Ectodermal cell (in vitro differentiated cells): ENCODE measurements around the gene CAMK2D.

Experiments
- H3K27ac ChIP-seq: 2 replicates; pipeline ENCODE4 v1.7.0; 2013; ENCODE audit warnings: mild to moderate bottlenecking, low read depth, low read length; ENCODE audit not compliant: insufficient read depth, poor library complexity, severe bottlenecking
- H3K27me3 ChIP-seq: 2 replicates; pipeline ENCODE4 v1.7.0; 2013; ENCODE audit warnings: mild to moderate bottlenecking, low read length; ENCODE audit not compliant: insufficient read depth, control insufficient read depth, poor library complexity, severe bottlenecking
- H3K36me3 ChIP-seq: one replicate; pipeline ENCODE4 v1.7.0; 2013; ENCODE audit warnings: low read length; ENCODE audit not compliant: control insufficient read depth, insufficient read depth
- H3K4me1 ChIP-seq: one replicate; pipeline ENCODE4 v1.7.0; 2013; ENCODE audit warnings: low read length; ENCODE audit not compliant: control insufficient read depth, insufficient read depth
- H3K4me3 ChIP-seq: 2 replicates; pipeline ENCODE4 v1.7.0; 2013; ENCODE audit warnings: low read depth, low read length, control low read depth; ENCODE audit not compliant: insufficient read depth
- H3K9me3 ChIP-seq: 2 replicates; pipeline ENCODE4 v1.7.0; 2013; ENCODE audit warnings: mild to moderate bottlenecking, low read length, moderate library complexity; ENCODE audit not compliant: control insufficient read depth
- WGBS, 2 experiments: methylation state at CpG; one replicate each; pipeline ENCODE4 v1.1.7; 2013; ENCODE audit warnings: missing lambda C conversion rate in 2 of 2; 5-methylcytosine and 5-hydroxymethylcytosine counted together

CAMK2D gene

DNA sequence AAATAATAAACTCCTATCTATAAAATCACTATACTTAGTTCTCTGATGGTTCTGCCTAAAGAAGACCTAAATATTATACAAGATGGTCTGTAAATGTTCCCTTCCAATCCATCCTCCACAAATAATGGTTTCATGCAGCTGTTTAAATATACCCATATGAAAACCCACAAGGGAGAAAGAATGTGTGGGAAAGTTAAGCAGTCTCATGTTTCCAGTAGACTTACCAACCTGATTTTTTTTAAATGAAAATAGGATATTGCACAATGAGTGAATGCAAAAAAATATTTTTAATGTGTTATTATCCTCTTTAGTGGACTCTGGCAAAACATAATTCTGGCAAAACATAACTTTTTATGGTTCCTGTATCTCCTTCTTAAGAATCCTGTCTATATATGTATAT lies 23.3 kb downstream of the CAMK2D start:
- no peaks in the 10 kb centered on the region for H3K36me3 ChIP-seq
- H3K4me3 ChIP-seq = no peak overlapping the region
- H3K27me3 ChIP-seq = no peaks in the 10 kb centered on the region
- no peak overlapping the region for H3K27ac ChIP-seq
- no peaks in the 10 kb centered on the region for H3K4me1 ChIP-seq
- H3K9me3 ChIP-seq = no peaks in the 10 kb centered on the region

DNA sequence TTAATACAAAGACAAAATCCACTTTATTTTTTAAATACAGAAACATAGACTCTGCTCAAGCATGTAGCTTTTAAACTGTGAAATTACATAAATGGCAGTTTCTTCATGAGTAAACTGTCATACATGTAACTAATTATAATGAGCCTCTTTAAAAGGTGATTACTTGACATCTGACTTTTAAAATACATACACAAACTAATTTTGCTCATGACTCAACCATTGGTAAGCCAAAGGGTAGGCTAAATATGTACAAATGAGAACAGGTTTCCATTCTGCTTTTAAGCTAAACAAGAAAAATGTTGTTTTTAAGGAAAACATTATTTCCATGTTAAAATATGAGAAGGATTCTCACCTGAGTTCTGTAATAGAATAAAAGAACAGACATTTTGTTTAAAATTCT lies 27.9 kb downstream of the CAMK2D start:
- Histone ChIP-seq H3K36me3 (no peaks in the 10 kb centered on the region), H3K9me3 (no peaks in the 10 kb centered on the region), H3K4me3 (no peak overlapping the region), H3K27ac (no peak overlapping the region), H3K4me1 (no peaks in the 10 kb centered on the region), H3K27me3 (no peaks in the 10 kb centered on the region)

DNA sequence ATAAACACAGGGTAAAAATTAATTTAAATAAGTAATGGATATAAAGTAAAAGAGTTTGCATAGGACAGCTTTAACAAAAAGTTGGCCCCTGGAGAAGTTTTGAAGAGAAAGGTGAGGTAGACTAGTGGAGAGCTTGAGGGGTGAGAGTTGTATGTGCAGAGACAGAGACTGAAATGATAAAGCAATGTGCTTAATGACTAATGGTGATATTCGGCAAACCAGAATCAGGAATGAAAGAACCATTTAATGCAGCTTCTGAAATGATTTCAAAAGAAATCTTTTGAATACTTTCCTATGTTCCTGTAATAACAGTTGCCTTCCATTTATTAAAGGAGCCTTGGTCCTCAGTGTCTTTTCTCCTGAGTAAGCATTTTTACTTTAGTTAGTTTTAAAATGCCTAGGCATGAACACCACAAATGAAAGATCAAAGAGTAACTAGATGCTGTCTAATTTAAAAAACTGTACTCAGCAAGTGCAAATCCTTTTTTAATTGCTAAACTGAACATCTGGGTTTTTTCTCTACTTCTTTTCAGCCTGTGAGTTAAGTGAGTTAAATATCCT lies 28.5 kb downstream of the CAMK2D start:
- no peaks in the 10 kb centered on the region for H3K36me3 ChIP-seq
- H3K27ac ChIP-seq = no peak overlapping the region
- 96 to 100% methylated on average over 1 of the region's 1 CpG for WGBS, 2 experiments
- no peaks in the 10 kb centered on the region for H3K9me3 ChIP-seq
- no peaks in the 10 kb centered on the region for H3K27me3 ChIP-seq
- no peaks in the 10 kb centered on the region for H3K4me1 ChIP-seq
- H3K4me3 ChIP-seq = no peak overlapping the region

DNA sequence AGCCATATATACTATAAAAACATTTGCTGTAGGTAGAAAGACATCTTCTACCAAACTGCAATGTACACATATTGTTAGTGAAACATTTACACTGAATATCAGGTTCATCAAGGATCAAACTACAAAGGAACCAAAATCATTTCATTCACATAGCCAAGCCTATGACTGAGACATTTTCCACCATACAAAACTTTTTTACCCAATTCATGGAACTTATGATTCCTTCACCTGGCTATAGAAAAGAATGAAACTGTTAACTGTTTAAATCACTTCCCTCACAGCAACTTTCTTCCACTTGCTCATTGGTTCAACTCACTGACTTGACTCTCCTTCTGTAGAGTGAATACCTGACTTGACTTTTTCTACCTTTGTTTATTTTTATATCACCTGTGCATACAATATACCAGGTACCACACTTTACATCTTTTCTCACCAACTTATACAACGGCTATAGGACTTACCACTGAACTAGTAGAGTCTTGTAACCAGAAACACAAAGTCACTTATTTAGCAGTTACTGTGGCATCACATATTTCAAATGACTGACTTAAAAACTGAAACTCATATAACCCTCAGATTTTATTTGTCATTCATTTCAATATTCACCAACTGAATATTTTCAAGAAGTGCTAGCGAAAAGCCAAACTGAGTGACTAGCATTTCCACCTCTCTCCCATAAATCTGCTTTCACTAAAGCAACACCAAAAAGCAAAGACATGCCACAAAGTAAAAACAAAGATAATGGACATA lies 30.9 kb downstream of the CAMK2D start:
- Histone ChIP-seq H3K27me3 (no peaks in the 10 kb centered on the region), H3K9me3 (no peaks in the 10 kb centered on the region), H3K4me1 (no peaks in the 10 kb centered on the region), H3K36me3 (no peaks in the 10 kb centered on the region), H3K4me3 (no peak overlapping the region), H3K27ac (no peak overlapping the region)
- WGBS, 2 experiments = 94 to 99% methylated on average over 2 of the region's 2 CpGs

DNA sequence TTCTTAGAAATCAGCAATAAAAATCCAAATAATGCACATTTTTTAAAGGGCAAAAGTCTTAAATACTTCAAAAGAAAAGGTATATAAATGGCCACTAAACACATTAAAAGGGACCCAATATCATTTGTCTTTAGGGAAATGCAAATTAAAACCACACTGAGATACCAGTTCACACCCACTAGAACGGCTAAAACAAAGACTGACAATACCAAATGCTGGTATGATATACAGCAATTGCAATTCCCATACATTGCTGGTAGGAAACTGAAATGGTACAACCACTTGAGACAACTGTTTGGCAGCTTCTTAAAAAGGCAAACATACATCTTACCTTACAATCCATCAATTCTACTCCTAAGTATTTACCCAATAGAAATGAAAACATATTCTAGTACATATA lies 33.7 kb downstream of the CAMK2D start:
- no peaks in the 10 kb centered on the region for H3K4me1 ChIP-seq
- no peak overlapping the region for H3K27ac ChIP-seq
- no peaks in the 10 kb centered on the region for H3K9me3 ChIP-seq
- 93% methylated on average over 1 of the region's 1 CpG for WGBS, 2 experiments
- no peak overlapping the region for H3K4me3 ChIP-seq
- H3K27me3 ChIP-seq = no peaks in the 10 kb centered on the region
- no peaks in the 10 kb centered on the region for H3K36me3 ChIP-seq

DNA sequence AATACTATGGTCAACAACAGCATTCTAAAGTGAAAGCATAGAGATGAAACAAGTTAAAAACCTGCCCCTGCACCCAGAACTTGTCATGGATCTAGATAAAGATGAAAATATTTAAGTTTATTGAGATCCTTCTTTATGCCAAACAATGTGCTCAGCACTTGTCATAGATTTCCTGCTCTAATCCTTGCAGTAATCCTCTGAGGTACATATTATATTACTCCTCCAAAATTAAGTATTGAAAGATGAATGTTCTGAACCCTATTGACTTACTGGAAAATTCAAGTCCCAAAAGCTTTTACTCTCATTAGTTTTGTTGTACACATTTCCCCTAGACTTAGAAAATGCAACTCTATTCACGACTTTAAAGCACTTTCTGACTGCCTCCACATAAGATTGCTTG lies 35.6 kb downstream of the CAMK2D start:
- Histone ChIP-seq H3K4me1 (no peaks in the 10 kb centered on the region), H3K4me3 (no peak overlapping the region)
- 86 to 92% methylated on average over 1 of the region's 1 CpG for WGBS, 2 experiments

DNA sequence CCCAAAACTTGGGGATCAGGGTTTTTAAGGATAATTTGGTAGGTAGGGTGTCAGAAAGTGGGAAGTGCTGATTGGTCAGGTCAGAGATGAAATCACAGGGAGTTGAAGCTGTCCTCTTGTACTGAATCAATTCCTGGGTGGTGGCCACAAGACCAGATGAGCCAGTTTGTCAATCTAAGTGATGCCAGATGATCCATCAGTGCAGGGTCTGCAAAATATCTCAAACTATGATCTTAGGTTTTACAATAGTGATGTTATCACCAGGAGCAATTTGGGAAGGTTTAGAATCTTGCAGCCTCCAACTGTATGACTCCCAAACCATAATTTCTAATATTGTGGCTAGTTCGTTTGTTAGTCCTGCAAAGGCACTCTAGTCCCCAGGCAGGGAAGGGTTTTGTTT lies 43.3 kb downstream of the CAMK2D start:
- H3K36me3 ChIP-seq = no peaks in the 10 kb centered on the region
- H3K4me1 ChIP-seq = no peaks in the 10 kb centered on the region
- H3K27ac ChIP-seq = no peak overlapping the region
- WGBS, 2 experiments = 80% methylated on average over 1 of the region's 1 CpG; no CpG with 5 or more reads in 1 of the 2 experiments
- no peaks in the 10 kb centered on the region for H3K9me3 ChIP-seq
- H3K4me3 ChIP-seq = no peak overlapping the region
- no peaks in the 10 kb centered on the region for H3K27me3 ChIP-seq

More for the DNA sequence above, 35.6 kb downstream of the CAMK2D start:
- Histone ChIP-seq H3K9me3 (no peaks in the 10 kb centered on the region), H3K27me3 (no peaks in the 10 kb centered on the region), H3K27ac (no peak overlapping the region), H3K36me3 (no peaks in the 10 kb centered on the region)

DNA sequence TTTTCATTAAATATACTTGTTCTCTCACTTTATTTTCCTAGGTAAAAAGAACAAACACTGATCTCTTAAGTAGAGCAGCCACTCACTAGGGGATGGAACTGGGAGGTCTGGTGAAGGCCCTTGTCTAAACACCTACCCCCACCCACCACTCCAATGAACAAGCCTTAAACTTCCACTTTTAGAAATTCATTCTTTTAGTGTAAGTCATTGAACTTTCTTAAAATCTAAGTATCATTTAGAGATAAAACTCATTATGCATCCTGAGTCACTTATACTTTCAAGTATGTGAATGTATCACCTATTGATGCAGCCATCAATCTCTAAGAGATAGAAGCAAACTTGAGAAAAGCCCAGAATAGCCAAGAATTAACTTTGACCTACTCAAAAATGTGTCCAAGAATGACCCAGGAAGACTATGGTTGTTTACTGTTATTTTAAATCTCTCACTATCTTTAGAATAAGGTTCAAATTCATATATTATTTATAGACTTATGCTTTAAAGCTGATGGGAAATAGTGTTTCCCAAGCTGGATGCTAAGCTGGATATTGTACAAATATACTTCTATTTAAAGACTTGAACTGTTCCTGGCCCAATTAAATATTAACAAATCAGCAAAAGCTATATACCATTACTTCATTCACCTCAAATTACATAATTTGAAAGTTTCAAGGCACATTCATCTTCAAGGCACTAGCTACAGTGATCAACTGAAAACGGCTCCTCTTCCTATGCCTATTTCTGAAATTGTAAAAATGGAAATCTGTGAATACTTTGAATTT lies 49.5 kb downstream of the CAMK2D start:
- H3K4me1 ChIP-seq = no peaks in the 10 kb centered on the region
- H3K4me3 ChIP-seq = no peak overlapping the region
- H3K36me3 ChIP-seq = no peaks in the 10 kb centered on the region
- H3K27me3 ChIP-seq = no peaks in the 10 kb centered on the region
- 88% methylated on average over 1 of the region's 1 CpG; no CpG with 5 or more reads in 1 of the 2 experiments for WGBS, 2 experiments
- no peaks in the 10 kb centered on the region for H3K9me3 ChIP-seq
- H3K27ac ChIP-seq = no peak overlapping the region

DNA sequence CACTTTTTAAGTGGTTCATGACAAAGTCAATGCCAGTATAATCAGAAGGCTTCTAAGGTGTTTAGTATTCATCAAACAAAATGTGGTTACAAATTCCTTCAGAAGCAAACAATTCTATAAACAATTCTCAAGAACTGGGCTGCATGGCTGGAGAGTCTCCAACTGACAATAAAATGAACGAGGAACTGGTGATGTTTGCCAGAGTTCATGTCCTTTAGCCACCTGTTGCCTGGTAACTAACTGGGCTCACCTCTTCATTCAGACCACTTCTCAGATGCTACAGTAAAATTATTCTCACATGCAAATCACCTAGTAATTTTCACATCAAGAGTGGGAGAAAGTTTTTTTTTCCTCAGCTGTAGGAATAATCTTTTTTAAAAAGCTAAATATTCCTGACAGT lies 53.3 kb downstream of the CAMK2D start:
- no peaks in the 10 kb centered on the region for H3K36me3 ChIP-seq
- H3K27ac ChIP-seq = no peak overlapping the region
- H3K4me3 ChIP-seq = no peak overlapping the region
- no peaks in the 10 kb centered on the region for H3K4me1 ChIP-seq
- WGBS, 2 experiments = 93 to 95% methylated on average over 1 of the region's 1 CpG
- H3K9me3 ChIP-seq = no peaks in the 10 kb centered on the region
- no peaks in the 10 kb centered on the region for H3K27me3 ChIP-seq

DNA sequence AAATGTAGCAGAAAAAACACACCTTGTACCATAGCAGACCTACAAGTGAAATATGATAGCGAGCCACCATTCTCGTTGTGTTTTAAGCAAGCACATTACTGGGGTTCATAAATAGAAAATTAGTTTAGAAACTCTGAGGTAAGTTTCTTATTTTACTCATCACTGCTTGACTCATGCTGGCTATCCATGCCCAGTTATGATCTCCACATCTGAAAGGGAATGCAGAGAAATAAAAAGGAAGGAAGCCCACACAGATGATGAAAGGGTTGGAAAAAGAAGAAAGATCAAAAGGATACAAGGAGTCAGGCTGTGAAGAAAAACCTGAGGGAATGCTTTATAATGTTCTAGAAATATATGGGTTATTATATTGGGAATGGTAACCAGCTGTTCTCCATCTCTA lies 54.5 kb downstream of the CAMK2D start:
- no peaks in the 10 kb centered on the region for H3K4me1 ChIP-seq
- 81 to 94% methylated on average over 2 of the region's 2 CpGs for WGBS, 2 experiments
- H3K36me3 ChIP-seq = no peaks in the 10 kb centered on the region
- no peaks in the 10 kb centered on the region for H3K9me3 ChIP-seq
- no peak overlapping the region for H3K27ac ChIP-seq
- H3K27me3 ChIP-seq = no peaks in the 10 kb centered on the region
- no peak overlapping the region for H3K4me3 ChIP-seq
